ENCODE measurements around the gene TF. TPM values are rescaled to one million over a fixed set of nuclear protein-coding genes. Genes with fewer than 3 reads are reported as not detected.
"Not testable (repeated sequence)": the region's sequence is repeated elsewhere in the genome, so short reads cannot be mapped to it uniquely, and the experiment has no call there.

The TF gene
- total RNA-seq, 1 donor from 2014 or later = 4.4 TPM

DNA sequence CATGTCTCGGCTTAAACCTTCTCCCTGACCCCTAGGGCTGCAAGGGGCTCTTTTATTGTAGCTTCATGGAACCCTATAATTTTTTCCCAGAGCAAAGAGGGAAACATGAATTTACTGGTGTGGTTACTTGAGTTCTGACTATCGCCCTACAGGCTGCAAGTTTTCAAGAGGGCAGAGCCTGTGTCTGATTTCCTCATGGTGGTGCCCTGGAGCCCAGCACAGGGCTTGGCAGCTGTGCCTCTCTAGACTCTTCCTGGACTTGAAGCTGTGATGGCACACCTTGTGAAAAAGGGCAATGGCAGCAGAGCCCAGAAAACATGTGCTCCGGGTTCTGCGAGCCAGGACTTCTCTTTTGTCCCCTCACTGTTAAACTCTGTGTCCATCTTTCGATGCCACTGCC is 34.2 kb upstream of the TF start:
- H3K36me3 Mint-ChIP-seq (ENCODE audit: insufficient read depth) = no peaks in the 10 kb centered on the region
- no peak overlapping the region for H3K27ac Mint-ChIP-seq
- TF ChIP-seq, protein P1, sequence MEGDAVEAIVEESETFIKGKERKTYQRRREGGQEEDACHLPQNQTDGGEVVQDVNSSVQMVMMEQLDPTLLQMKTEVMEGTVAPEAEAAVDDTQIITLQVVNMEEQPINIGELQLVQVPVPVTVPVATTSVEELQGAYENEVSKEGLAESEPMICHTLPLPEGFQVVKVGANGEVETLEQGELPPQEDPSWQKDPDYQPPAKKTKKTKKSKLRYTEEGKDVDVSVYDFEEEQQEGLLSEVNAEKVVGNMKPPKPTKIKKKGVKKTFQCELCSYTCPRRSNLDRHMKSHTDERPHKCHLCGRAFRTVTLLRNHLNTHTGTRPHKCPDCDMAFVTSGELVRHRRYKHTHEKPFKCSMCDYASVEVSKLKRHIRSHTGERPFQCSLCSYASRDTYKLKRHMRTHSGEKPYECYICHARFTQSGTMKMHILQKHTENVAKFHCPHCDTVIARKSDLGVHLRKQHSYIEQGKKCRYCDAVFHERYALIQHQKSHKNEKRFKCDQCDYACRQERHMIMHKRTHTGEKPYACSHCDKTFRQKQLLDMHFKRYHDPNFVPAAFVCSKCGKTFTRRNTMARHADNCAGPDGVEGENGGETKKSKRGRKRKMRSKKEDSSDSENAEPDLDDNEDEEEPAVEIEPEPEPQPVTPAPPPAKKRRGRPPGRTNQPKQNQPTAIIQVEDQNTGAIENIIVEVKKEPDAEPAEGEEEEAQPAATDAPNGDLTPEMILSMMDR (IDR thresholded peaks at IDR 0.05; ENCODE audit: unreplicated experiment) = no peak
- H3K4me3 Mint-ChIP-seq (ENCODE audit: low read depth) = no peak overlapping the region
- peaks cover 60% of the 10 kb centered on the region for H3K27me3 Mint-ChIP-seq
- peaks cover 8% of the 10 kb centered on the region for H3K4me1 Mint-ChIP-seq (ENCODE audit: low read depth)
- H3K9me3 Mint-ChIP-seq (ENCODE audit: low read depth) = no peaks in the 10 kb centered on the region
- no peak for DNase-seq (ENCODE audit: low spot score, unreplicated experiment)

DNA sequence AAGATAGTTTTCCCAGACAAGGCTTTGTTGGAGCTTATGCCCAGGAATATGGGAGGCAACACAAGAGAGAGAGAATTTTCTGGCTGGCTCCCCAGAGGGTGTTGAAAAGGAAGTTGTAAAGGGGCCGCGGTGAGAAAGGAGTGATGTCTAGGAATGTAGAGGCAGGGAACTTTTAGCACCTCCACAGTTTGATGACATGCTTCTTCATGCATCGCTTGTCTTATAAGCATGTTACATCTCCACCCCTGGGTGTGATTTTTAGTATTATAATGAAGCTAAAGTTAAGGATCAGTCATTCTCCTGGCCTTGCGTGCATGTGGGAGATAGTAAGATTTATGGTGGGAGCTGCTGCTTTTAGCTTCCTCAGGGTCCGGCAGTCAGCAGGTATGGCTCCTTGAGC is 32.8 kb upstream of the TF start:
- Mint-ChIP-seq H3K4me3 (ENCODE audit: low read depth) (no peak overlapping the region), H3K9me3 (ENCODE audit: low read depth) (no peaks in the 10 kb centered on the region), H3K36me3 (ENCODE audit: insufficient read depth) (no peaks in the 10 kb centered on the region), H3K4me1 (ENCODE audit: low read depth) (peaks cover 8% of the 10 kb centered on the region), H3K27ac (no peak overlapping the region), H3K27me3 (peaks cover 49% of the 10 kb centered on the region)
- DNase-seq (ENCODE audit: low spot score, unreplicated experiment) = no peak
- TF ChIP-seq, protein P1 (IDR thresholded peaks at IDR 0.05; ENCODE audit: unreplicated experiment) = no peak

DNA sequence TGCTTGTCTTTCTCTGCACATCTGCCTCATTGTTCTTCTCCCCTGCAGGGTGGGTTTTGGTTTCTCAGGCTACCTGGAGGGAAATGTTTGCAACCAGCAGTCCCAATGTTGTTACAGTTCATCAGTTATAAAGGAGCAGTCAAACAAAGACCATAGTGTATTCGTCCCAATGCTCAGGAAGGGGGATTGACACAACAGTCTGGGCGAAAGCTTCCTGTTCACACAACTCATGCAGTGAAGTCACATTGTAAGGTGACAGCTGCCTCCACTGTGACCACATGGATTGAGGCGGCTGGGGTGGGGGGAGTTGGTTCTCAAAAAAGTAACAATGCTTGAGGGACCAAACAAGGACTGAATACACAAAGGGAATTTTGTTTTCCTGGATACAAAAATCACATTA is 28.8 kb upstream of the TF start:
- DNase-seq (ENCODE audit: low spot score, unreplicated experiment) = no peak
- TF ChIP-seq, protein P1 (IDR thresholded peaks at IDR 0.05; ENCODE audit: unreplicated experiment) = no peak
- peaks cover 2% of the 10 kb centered on the region for H3K36me3 Mint-ChIP-seq (ENCODE audit: insufficient read depth)
- H3K4me1 Mint-ChIP-seq (ENCODE audit: low read depth) = no peaks in the 10 kb centered on the region
- H3K27me3 Mint-ChIP-seq = peaks cover 15% of the 10 kb centered on the region
- peaks cover 30% of the 10 kb centered on the region for H3K9me3 Mint-ChIP-seq (ENCODE audit: low read depth)
- H3K4me3 Mint-ChIP-seq (ENCODE audit: low read depth) = no peak overlapping the region
- H3K27ac Mint-ChIP-seq = no peak overlapping the region

DNA sequence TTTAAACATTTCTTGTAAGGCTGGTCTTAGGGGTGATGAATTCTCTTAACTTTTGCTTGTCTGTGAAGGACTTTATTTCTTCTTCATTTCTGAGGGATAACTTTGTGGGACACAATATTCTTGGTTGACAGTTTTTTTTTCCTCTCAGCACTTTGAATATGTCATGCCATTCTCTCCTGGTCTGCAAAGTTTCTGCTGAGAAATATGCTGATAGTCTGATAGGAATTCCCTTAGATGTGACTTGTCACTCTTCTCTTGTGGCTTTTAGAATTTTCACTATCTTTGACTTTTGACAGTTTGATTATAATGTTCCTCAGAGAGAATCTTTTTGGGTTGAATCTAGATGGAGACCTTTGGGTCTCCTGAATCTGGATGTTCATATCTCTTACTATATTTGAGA is 23.3 kb upstream of the TF start:
- Mint-ChIP-seq H3K9me3 (ENCODE audit: low read depth) (peaks cover 45% of the 10 kb centered on the region), H3K4me1 (ENCODE audit: low read depth) (no peaks in the 10 kb centered on the region), H3K36me3 (ENCODE audit: insufficient read depth) (peaks cover 5% of the 10 kb centered on the region), H3K27me3 (peaks cover 2% of the 10 kb centered on the region), H3K4me3 (ENCODE audit: low read depth) (no peak overlapping the region), H3K27ac (no peak overlapping the region)
- TF ChIP-seq, protein P1 (IDR thresholded peaks at IDR 0.05; ENCODE audit: unreplicated experiment) = no peak
- DNase-seq (ENCODE audit: low spot score, unreplicated experiment) = no peak

DNA sequence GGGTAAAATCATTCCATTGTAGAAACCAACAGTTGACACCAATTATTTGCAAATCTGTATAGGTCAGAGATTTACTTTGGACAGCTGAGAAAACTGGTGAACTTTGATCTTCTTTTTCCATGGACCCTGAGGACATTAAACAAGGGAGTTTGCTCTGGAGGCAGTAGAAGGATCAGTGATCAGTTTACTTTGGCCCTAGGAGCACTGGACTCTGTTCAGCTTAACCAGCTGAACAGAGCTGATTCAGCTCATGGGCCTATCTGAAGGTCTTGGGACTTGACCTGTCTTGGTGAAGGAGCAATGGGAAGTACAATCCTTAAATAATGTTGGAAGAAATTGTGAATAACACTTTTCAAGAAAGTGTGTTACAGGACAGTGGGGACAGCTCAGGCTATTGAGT is 15.2 kb upstream of the TF start:
- peaks cover 3% of the 10 kb centered on the region for H3K4me1 Mint-ChIP-seq (ENCODE audit: low read depth)
- DNase-seq (ENCODE audit: low spot score, unreplicated experiment) = no peak
- TF ChIP-seq, protein P1 (IDR thresholded peaks at IDR 0.05; ENCODE audit: unreplicated experiment) = no peak
- H3K9me3 Mint-ChIP-seq (ENCODE audit: low read depth) = peaks cover 13% of the 10 kb centered on the region
- no peak overlapping the region for H3K4me3 Mint-ChIP-seq (ENCODE audit: low read depth)
- H3K36me3 Mint-ChIP-seq (ENCODE audit: insufficient read depth) = peaks cover 3% of the 10 kb centered on the region
- no peak overlapping the region for H3K27ac Mint-ChIP-seq
- H3K27me3 Mint-ChIP-seq = peaks cover 2% of the 10 kb centered on the region

DNA sequence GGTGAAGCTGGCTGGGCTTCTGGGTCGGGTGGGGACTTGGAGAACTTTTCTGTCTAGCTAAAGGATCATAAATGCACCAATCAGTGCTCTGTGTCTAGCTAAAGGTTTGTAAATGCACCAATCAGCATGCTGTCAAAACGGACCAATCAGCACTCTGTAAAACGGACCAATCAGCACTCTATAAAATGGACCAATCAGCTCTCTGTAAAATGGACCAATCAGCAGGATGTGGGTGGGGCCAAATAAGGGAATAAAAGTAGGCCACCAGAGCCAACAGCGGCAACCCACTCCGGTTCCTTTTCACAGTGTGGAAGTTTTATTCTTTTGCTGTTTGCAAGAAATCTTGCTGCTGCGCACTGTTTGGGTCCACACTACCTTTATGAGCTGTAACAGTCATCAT is 14.0 kb upstream of the TF start:
- not testable (repeated sequence) for H3K27ac Mint-ChIP-seq; H3K4me1 Mint-ChIP-seq (ENCODE audit: low read depth); H3K4me3 Mint-ChIP-seq (ENCODE audit: low read depth); DNase-seq (ENCODE audit: low spot score, unreplicated experiment); H3K27me3 Mint-ChIP-seq; H3K36me3 Mint-ChIP-seq (ENCODE audit: insufficient read depth)
- peaks cover 19% of the 10 kb centered on the region for H3K9me3 Mint-ChIP-seq (ENCODE audit: low read depth)
